H1 (cell line): ENCODE results near the gene C2orf92. TPM values are rescaled to one million over a fixed set of nuclear protein-coding genes. Genes with fewer than 3 reads are reported as not detected.

Experiments used
- BACH1 ChIP-seq: IDR thresholded peaks from 2 replicates; pipeline ENCODE4 v1.6.1; 2012; ENCODE audit warnings: low read length, improper control_type of control experiment
- HDAC2 ChIP-seq, 2 experiments: fragments of 300-600 bp in 1 of 2; sonication (generic) in 1 of 2; IDR thresholded peaks; 2 replicates each; pipeline ENCODE4 v1.6.1; 2011 to 2012; ENCODE audit warnings: low read depth in 2 of 2, low read length in 2 of 2, mild to moderate bottlenecking in 2 of 2, moderate library complexity in 2 of 2, borderline replicate concordance in 1 of 2, inconsistent platforms in 1 of 2
- NANOG ChIP-seq: IDR thresholded peaks from 2 replicates; pipeline ENCODE4 v1.6.1; 2011; ENCODE audit warnings: low read length, low read depth, mild to moderate bottlenecking, inconsistent platforms; ENCODE audit not compliant: insufficient read depth, poor library complexity, severe bottlenecking
- RFX5 ChIP-seq: IDR thresholded peaks from 2 replicates; pipeline ENCODE4 v1.6.1; 2011; ENCODE audit warnings: low read depth, low read length, improper control_type of control experiment, borderline replicate concordance
- SIRT6 ChIP-seq: IDR thresholded peaks from one replicate; pipeline ENCODE4 v1.7.1; 2012; ENCODE audit warnings: low read length, inconsistent platforms
- SP2 ChIP-seq: IDR thresholded peaks from 2 replicates; pipeline ENCODE4 v1.6.1; 2012; ENCODE audit warnings: mild to moderate bottlenecking, low read length, inconsistent platforms
- polyA plus RNA-seq, 7 experiments: library from polyadenylated mRNA; depleted of rRNA in 3 of 7; stranded (reverse) in 5 of 7; unstranded in 2 of 7; fragments of >200 nt in 5 of 7; fragments of 200-250 nt in 2 of 7; gene quantifications; 1 replicate in 5 of 7; 2 replicates in 1 of 7; 4 replicates in 1 of 7; pipeline versions ENCODE4 v1.2.1 to v1.2.3, GENCODE V29; 2011 to 2013; ENCODE audit warnings: missing spikeins in 2 of 7, mixed read lengths in 2 of 7
- total RNA-seq: library from RNA; stranded (reverse); fragmentation: NEBNext Ultra II Directional; extraction: Animal tissue kit (Norgen Biotek cat#: 25700); gene quantifications from 2 replicates; pipeline ENCODE4 v1.2.1, GENCODE V29; 2021
- TF ChIP-seq, protein P1 (sequence below): fragments of 300-600 bp; sonication (generic); IDR thresholded peaks from 2 replicates; pipeline ENCODE4 v1.7.1; 2012; ENCODE audit warnings: low read length, moderate library complexity, mild to moderate bottlenecking, inconsistent platforms; ENCODE audit not compliant: insufficient replicate concordance
- TF ChIP-seq, protein P2 (sequence below): IDR thresholded peaks from 2 replicates; pipeline ENCODE4 v1.6.1; 2011; ENCODE audit warnings: low read depth, mild to moderate bottlenecking, low read length; ENCODE audit not compliant: insufficient read depth
- TF ChIP-seq, protein P3 (sequence below): IDR thresholded peaks from 2 replicates; pipeline ENCODE4 v1.6.1; 2012; ENCODE audit warnings: low read length, inconsistent platforms

The C2orf92 gene
- total and polyA plus RNA-seq, 2 of the 8 experiments (the other 6 are each of a cell fraction or from before 2014, with no cell fraction given): 2.3 to 3.7 TPM

DNA sequence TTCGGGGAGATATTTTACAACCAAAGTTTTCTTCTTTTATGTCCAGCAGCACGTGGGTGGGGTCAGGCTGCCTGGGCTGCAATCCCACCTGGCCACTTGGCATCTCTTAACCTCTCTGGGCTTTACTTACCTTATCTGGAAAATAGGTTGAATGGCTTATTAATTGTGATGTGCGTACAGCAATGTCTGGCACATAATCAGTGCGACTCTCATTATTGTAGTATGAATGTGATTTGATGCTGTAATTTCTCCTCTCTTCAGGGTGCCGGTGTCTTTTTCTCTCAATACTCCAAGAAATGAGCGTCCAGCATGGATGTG is 41.8 kb downstream of the C2orf92 start (continued):
- TF ChIP-seq, protein P1, sequence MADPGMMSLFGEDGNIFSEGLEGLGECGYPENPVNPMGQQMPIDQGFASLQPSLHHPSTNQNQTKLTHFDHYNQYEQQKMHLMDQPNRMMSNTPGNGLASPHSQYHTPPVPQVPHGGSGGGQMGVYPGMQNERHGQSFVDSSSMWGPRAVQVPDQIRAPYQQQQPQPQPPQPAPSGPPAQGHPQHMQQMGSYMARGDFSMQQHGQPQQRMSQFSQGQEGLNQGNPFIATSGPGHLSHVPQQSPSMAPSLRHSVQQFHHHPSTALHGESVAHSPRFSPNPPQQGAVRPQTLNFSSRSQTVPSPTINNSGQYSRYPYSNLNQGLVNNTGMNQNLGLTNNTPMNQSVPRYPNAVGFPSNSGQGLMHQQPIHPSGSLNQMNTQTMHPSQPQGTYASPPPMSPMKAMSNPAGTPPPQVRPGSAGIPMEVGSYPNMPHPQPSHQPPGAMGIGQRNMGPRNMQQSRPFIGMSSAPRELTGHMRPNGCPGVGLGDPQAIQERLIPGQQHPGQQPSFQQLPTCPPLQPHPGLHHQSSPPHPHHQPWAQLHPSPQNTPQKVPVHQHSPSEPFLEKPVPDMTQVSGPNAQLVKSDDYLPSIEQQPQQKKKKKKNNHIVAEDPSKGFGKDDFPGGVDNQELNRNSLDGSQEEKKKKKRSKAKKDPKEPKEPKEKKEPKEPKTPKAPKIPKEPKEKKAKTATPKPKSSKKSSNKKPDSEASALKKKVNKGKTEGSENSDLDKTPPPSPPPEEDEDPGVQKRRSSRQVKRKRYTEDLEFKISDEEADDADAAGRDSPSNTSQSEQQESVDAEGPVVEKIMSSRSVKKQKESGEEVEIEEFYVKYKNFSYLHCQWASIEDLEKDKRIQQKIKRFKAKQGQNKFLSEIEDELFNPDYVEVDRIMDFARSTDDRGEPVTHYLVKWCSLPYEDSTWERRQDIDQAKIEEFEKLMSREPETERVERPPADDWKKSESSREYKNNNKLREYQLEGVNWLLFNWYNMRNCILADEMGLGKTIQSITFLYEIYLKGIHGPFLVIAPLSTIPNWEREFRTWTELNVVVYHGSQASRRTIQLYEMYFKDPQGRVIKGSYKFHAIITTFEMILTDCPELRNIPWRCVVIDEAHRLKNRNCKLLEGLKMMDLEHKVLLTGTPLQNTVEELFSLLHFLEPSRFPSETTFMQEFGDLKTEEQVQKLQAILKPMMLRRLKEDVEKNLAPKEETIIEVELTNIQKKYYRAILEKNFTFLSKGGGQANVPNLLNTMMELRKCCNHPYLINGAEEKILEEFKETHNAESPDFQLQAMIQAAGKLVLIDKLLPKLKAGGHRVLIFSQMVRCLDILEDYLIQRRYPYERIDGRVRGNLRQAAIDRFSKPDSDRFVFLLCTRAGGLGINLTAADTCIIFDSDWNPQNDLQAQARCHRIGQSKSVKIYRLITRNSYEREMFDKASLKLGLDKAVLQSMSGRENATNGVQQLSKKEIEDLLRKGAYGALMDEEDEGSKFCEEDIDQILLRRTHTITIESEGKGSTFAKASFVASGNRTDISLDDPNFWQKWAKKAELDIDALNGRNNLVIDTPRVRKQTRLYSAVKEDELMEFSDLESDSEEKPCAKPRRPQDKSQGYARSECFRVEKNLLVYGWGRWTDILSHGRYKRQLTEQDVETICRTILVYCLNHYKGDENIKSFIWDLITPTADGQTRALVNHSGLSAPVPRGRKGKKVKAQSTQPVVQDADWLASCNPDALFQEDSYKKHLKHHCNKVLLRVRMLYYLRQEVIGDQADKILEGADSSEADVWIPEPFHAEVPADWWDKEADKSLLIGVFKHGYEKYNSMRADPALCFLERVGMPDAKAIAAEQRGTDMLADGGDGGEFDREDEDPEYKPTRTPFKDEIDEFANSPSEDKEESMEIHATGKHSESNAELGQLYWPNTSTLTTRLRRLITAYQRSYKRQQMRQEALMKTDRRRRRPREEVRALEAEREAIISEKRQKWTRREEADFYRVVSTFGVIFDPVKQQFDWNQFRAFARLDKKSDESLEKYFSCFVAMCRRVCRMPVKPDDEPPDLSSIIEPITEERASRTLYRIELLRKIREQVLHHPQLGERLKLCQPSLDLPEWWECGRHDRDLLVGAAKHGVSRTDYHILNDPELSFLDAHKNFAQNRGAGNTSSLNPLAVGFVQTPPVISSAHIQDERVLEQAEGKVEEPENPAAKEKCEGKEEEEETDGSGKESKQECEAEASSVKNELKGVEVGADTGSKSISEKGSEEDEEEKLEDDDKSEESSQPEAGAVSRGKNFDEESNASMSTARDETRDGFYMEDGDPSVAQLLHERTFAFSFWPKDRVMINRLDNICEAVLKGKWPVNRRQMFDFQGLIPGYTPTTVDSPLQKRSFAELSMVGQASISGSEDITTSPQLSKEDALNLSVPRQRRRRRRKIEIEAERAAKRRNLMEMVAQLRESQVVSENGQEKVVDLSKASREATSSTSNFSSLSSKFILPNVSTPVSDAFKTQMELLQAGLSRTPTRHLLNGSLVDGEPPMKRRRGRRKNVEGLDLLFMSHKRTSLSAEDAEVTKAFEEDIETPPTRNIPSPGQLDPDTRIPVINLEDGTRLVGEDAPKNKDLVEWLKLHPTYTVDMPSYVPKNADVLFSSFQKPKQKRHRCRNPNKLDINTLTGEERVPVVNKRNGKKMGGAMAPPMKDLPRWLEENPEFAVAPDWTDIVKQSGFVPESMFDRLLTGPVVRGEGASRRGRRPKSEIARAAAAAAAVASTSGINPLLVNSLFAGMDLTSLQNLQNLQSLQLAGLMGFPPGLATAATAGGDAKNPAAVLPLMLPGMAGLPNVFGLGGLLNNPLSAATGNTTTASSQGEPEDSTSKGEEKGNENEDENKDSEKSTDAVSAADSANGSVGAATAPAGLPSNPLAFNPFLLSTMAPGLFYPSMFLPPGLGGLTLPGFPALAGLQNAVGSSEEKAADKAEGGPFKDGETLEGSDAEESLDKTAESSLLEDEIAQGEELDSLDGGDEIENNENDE: no peak
- TF ChIP-seq SIRT6 (no peak), SP2 (no peak), RFX5 (no peak), HDAC2 (IDR thresholded peaks at IDR 0.05; ENCODE audit: borderline replicate concordance in 1 of 2, low read depth in 2 of 2, low read length in 2 of 2) (no peak), BACH1 (no peak), NANOG (no peak)
- TF ChIP-seq, protein P2, sequence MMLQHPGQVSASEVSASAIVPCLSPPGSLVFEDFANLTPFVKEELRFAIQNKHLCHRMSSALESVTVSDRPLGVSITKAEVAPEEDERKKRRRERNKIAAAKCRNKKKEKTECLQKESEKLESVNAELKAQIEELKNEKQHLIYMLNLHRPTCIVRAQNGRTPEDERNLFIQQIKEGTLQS: no peak
- TF ChIP-seq, protein P3, sequence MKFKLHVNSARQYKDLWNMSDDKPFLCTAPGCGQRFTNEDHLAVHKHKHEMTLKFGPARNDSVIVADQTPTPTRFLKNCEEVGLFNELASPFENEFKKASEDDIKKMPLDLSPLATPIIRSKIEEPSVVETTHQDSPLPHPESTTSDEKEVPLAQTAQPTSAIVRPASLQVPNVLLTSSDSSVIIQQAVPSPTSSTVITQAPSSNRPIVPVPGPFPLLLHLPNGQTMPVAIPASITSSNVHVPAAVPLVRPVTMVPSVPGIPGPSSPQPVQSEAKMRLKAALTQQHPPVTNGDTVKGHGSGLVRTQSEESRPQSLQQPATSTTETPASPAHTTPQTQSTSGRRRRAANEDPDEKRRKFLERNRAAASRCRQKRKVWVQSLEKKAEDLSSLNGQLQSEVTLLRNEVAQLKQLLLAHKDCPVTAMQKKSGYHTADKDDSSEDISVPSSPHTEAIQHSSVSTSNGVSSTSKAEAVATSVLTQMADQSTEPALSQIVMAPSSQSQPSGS: no peak
